HAP-1 (cell line): ENCODE data around the gene MFSD6.
A peak's percentile ranks its signal among the peaks of the same experiment; 100 is the strongest.

Experiments used
- DNase-seq, 2 experiments: peaks; one replicate each; pipeline ENCODE4 v3.0.0-alpha.2; 2016 to 2020; ENCODE audit warnings: low spot score in 2 of 2
- H3K27me3 ChIP-seq: fragments of 250-450 bp; sonication (Bioruptor Pico); 2 replicates; pipeline ENCODE4 v1.5.1; 2020; ENCODE audit warnings: low read depth, mild to moderate bottlenecking, moderate library complexity
- H3K36me3 ChIP-seq: fragments of 250-450 bp; sonication (Bioruptor Pico); replicated peaks from 2 replicates; pipeline ENCODE4 v1.5.1; 2020; ENCODE audit warnings: mild to moderate bottlenecking
- H3K4me1 ChIP-seq: fragments of 250-450 bp; sonication (Bioruptor Pico); 2 replicates; pipeline ENCODE4 v1.5.1; 2020; ENCODE audit warnings: mild to moderate bottlenecking
- H3K4me3 ChIP-seq: fragments of 250-450 bp; sonication (Bioruptor Pico); 2 replicates; pipeline ENCODE4 v1.5.1; 2020; ENCODE audit warnings: mild to moderate bottlenecking, moderate library complexity
- H3K9me3 ChIP-seq: fragments of 250-450 bp; sonication (Bioruptor Pico); 2 replicates; pipeline ENCODE4 v1.5.1; 2020; ENCODE audit warnings: mild to moderate bottlenecking, moderate library complexity
- in situ Hi-C: fragments of 300-500 bp; cut with MboI; formaldehyde crosslinking; loops from 3 replicates; pipeline ENCODE4 v1.14.3; 2020; ENCODE audit warnings: low sequenced_read_pairs, inconsistent platforms, mixed read lengths

MFSD6 gene

DNA sequence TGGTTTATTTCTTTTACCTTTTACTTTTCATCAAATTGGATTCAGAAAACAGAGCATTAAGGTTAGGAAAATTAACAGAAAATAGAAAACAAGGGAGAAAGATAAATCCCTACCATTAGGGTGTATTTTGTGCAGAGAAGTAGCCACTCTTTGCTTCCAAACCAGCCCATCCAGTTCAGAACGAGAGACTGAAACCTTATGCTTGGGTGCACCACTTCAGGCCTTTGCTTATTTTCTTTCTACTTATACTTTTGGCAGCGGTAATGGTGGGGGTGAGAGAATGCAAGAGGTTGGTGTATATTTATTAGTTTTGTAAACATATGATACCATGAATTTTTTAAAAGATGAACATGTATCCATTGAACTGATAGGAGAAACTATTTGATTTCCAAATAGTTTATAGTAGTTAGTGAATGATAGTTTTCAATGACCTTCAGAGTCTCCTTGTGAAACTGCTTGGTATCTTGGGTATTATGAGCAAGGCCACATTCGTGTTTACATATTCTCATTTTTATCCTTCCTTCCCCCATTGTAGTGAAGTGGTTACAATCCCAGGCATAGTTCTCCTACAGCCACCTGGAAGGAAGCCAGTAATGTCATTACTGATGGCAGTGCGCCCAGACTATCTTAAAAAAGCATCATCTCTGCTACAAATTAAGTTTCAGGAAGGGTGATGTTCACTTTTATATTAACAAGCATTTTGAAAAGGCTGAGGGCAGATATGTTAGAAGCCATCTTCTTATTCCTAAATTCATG, 60.8 kb downstream of the MFSD6 start:
- Histone ChIP-seq H3K27me3 (no peaks in the 10 kb centered on the region), H3K9me3 (no peaks in the 10 kb centered on the region), H3K4me3 (no peak overlapping the region), H3K36me3 (no peaks in the 10 kb centered on the region), H3K4me1 (peaks cover 30% of the 10 kb centered on the region)
- in situ Hi-C loops = no loop called here
- DNase-seq = peak; percentile 69 to 85

DNA sequence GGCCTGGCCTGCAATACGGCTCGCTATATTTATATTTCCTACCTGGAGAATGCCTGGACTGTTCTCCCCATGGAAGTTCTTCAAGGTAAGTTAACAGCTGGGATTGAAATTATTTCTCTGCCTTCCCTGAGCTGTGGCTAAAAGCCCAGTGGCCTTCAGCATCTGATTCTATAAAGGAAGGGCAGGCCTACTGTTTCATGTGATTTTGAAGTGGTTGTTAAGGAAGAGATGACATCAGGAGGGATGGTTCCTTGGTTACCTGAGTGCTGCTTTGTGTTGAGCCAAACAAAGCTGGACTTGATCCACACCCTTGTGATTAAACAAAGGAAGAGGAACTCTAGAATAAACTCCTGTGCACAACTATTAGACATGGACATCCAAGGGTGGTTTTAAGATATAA, 61.6 kb downstream of the MFSD6 start:
- Histone ChIP-seq H3K27me3 (no peaks in the 10 kb centered on the region), H3K9me3 (no peaks in the 10 kb centered on the region), H3K4me3 (no peak overlapping the region), H3K4me1 (peaks cover 30% of the 10 kb centered on the region), H3K36me3 (no peaks in the 10 kb centered on the region)
- in situ Hi-C loops = no loop called here
- no peak for DNase-seq

GRCh38 chr2:190470256-190470826, 62.2 kb downstream of the MFSD6 start:
- DNase-seq = no peak
- Histone ChIP-seq H3K4me1 (peaks cover 30% of the 10 kb centered on the region), H3K27me3 (no peaks in the 10 kb centered on the region), H3K36me3 (no peaks in the 10 kb centered on the region), H3K9me3 (no peaks in the 10 kb centered on the region), H3K4me3 (no peak overlapping the region)
- in situ Hi-C loops = no loop called here

- Histone ChIP-seq H3K4me1 (no peaks in the 10 kb centered on the region), H3K36me3 (no peaks in the 10 kb centered on the region), H3K27me3 (no peaks in the 10 kb centered on the region), H3K4me3 (no peak overlapping the region), H3K9me3 (no peaks in the 10 kb centered on the region)
- no peak for DNase-seq
- in situ Hi-C loops = no loop called here
Observed at GRCh38 chr2:190477661-190478454, 69.7 kb downstream of the MFSD6 start.

- in situ Hi-C loops = no loop called here
- DNase-seq = no peak
- Histone ChIP-seq H3K4me3 (no peak overlapping the region), H3K36me3 (no peaks in the 10 kb centered on the region), H3K9me3 (no peaks in the 10 kb centered on the region), H3K4me1 (no peaks in the 10 kb centered on the region), H3K27me3 (no peaks in the 10 kb centered on the region)
Observed at GRCh38 chr2:190478572-190479195, 70.5 kb downstream of the MFSD6 start.

DNA sequence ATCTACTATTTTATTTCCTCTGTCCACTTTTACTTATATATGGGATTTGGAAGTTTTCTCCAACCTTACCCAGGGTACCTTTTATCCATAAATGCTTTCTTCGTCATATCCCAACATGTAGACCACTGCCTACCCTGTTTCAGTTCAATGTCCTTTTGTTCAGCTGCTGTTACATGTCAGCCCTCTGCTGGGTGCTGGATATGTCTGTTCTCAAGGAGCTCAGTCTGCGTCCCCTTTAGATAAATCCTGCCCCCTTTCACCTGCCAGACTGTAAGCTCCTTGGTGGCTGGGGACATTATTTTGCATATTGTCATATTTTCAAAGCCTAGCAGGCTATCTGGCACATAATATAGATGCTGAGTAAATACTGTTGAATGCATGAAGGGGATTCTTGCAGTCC, 73.2 kb downstream of the MFSD6 start:
- no peak for DNase-seq
- H3K27me3 ChIP-seq = no peaks in the 10 kb centered on the region
- no peaks in the 10 kb centered on the region for H3K36me3 ChIP-seq
- H3K9me3 ChIP-seq = no peaks in the 10 kb centered on the region
- H3K4me3 ChIP-seq = no peak overlapping the region
- in situ Hi-C loops = no loop called here
- peaks cover 4% of the 10 kb centered on the region; the same call in 1 of the 2 replicates for H3K4me1 ChIP-seq

GRCh38 chr2:190482451-190482850, 74.3 kb downstream of the MFSD6 start:
- Histone ChIP-seq H3K9me3 (no peaks in the 10 kb centered on the region), H3K4me1 (peaks cover 4% of the 10 kb centered on the region; the same call in 1 of the 2 replicates), H3K36me3 (no peaks in the 10 kb centered on the region), H3K4me3 (no peak overlapping the region), H3K27me3 (no peaks in the 10 kb centered on the region)
- no peak for DNase-seq
- in situ Hi-C loops = no loop called here

DNA sequence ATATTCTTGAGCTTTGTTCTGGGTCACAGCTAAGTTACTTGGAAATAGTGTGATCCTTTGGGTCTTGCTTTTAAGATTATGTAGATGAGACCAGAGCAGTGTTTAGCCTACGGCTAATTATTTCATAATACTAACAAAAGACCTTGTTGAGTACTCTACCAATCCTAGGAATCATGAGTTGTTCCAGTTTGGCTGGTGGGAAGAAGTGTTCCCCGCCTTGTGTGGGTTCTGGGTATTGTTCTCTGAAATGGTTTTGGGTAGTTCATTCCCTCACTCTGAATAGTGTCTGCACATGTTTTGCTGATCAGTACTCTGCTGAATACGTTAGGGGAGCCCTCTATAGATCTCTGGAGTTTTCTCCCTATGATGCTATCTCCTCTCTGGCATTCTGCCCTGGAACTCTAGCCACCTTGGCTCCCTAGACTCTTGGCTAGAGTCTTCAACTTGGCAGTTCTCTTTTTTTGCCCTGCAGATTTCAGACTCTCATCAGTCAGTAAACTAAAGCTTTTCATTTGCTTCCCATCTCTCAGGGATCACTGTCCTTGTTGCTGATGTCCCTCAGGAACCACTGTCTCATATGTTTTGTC, 78.0 kb downstream of the MFSD6 start:
- Histone ChIP-seq H3K9me3 (no peaks in the 10 kb centered on the region), H3K27me3 (no peaks in the 10 kb centered on the region), H3K36me3 (no peaks in the 10 kb centered on the region), H3K4me1 (peaks cover 4% of the 10 kb centered on the region; the same call in 1 of the 2 replicates), H3K4me3 (no peak overlapping the region)
- peak; percentile 29 to 60 for DNase-seq
- in situ Hi-C loops = no loop called here

DNA sequence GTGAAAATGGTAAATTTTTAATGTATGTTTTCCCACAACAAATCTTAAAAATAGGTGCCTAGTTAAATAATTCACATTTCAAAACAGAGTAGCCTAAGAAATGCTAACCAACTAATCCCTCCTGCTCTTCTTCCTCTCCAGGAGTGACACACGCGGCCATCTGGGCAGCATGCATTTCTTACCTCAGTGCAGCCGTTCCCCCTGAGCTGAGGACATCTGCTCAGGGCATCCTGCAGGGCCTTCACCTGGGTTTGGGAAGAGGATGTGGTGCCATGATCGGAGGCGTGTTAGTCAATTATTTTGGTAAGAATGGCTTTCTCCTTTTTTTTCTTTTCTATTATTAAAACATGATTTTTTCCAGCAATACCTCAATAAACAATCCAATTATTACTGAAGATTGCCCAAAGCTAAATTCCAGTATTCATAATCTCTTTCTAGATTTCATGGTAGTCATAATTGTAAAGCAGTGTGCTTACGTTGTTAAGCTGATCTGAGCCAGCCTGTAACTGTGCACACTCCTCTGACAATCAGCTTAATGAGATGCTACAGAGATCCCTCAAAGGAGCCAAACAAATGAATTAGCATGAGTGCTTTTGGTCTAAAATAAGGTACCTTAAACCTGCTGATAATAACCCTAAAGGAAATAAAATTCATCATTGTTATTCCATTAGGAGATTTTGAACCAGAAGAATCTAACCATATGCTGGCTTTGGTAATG, 80.5 kb downstream of the MFSD6 start:
- no peaks in the 10 kb centered on the region for H3K9me3 ChIP-seq
- no peaks in the 10 kb centered on the region for H3K27me3 ChIP-seq
- in situ Hi-C loops = no loop called here
- DNase-seq = no peak
- peaks cover 4% of the 10 kb centered on the region; the same call in 1 of the 2 replicates for H3K4me1 ChIP-seq
- no peaks in the 10 kb centered on the region for H3K36me3 ChIP-seq
- no peak overlapping the region for H3K4me3 ChIP-seq

DNA sequence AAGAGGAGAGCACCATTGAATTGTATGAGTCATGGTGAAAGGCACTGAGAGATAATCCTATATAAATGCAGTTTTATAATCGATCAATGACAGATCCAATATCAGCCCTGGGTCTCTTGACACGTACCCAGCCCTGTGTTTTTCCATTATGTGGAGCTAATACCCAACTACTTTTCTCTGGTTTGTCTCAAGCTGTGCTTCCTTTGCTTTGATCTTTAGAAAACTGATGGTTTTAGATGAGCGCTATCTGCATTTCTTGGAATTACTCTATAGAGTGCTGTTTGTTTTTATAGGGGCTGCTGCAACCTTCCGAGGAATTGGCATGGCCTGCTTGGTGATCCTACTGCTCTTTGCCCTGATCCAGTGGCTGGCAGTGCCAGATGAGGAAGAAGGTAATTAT, 81.3 kb downstream of the MFSD6 start:
- in situ Hi-C loops = no loop called here
- no peak for DNase-seq
- no peaks in the 10 kb centered on the region for H3K9me3 ChIP-seq

GRCh38 chr2:190490502-190490901, 82.3 kb downstream of the MFSD6 start:
- H3K27me3 ChIP-seq = no peaks in the 10 kb centered on the region
- no peaks in the 10 kb centered on the region for H3K9me3 ChIP-seq
- H3K4me3 ChIP-seq = no peak overlapping the region
- in situ Hi-C loops = no loop called here
- H3K36me3 ChIP-seq = no peaks in the 10 kb centered on the region
- H3K4me1 ChIP-seq = peaks cover 4% of the 10 kb centered on the region; the same call in 1 of the 2 replicates
- DNase-seq = no peak

More for the DNA sequence above, 81.3 kb downstream of the MFSD6 start:
- Histone ChIP-seq H3K4me3 (no peak overlapping the region), H3K4me1 (peaks cover 4% of the 10 kb centered on the region; the same call in 1 of the 2 replicates), H3K27me3 (no peaks in the 10 kb centered on the region), H3K36me3 (no peaks in the 10 kb centered on the region)

DNA sequence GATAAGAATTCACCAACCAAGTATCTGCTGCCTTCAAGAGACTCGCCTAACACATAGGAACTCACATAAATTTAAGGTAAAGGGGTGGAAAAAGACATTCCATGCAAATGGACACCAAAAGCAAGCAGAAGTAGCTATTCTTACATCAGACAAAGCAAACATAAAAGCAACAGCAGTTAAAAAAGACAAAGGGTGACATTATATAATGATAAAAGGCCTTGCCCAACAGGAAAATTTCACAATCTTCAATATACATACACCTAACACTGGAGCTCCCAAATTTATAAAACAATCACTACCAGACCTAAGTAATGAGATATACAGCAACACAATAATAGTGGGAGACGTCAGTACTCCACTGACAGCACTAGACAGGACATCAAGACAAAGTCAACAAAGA, 84.9 kb downstream of the MFSD6 start:
- Histone ChIP-seq H3K27me3 (no peaks in the 10 kb centered on the region), H3K9me3 (no peaks in the 10 kb centered on the region), H3K36me3 (no peaks in the 10 kb centered on the region), H3K4me3 (no peak overlapping the region), H3K4me1 (no peaks in the 10 kb centered on the region)
- in situ Hi-C loops = no loop called here
- no peak for DNase-seq
